Thymus (tissue), 11 donors: ENCODE results near the gene FBH1. TPM values are rescaled to one million over a fixed set of nuclear protein-coding genes. Genes with fewer than 3 reads are reported as not detected.

Experiments used
- DNase-seq, 9 donors: peaks; one replicate each; pipeline ENCODE4 v3.0.0-alpha.2; 2013; ENCODE audit warnings: low spot score in 9 of 9, low read depth in 6 of 9, missing footprints in 1 of 9
- H3K27ac ChIP-seq, 2 donors: one replicate each; pipeline ENCODE4 v1.5.1; 2013; ENCODE audit warnings: control low read depth in 1 of 2, low read depth in 1 of 2, low read length in 1 of 2, mild to moderate bottlenecking in 1 of 2, moderate library complexity in 1 of 2
- H3K27me3 ChIP-seq, 2 donors: one replicate each; pipeline ENCODE4 v1.5.1; 2013; ENCODE audit warnings: low read length in 1 of 2; ENCODE audit not compliant: control insufficient read depth in 2 of 2, insufficient read depth in 1 of 2
- H3K36me3 ChIP-seq, 2 donors: one replicate each; pipeline ENCODE4 v1.5.1; 2013; ENCODE audit warnings: low read length in 1 of 2, mild to moderate bottlenecking in 1 of 2, moderate library complexity in 1 of 2; ENCODE audit not compliant: control insufficient read depth in 2 of 2, insufficient read depth in 2 of 2
- H3K4me1 ChIP-seq, 2 donors: one replicate each; pipeline ENCODE4 v1.5.1; 2013; ENCODE audit warnings: low read length in 2 of 2; ENCODE audit not compliant: control insufficient read depth in 2 of 2, insufficient read depth in 2 of 2
- H3K4me3 ChIP-seq, 2 donors: one replicate each; pipeline ENCODE4 v1.5.1; 2013; ENCODE audit warnings: low read length in 2 of 2, control low read depth in 1 of 2, mild to moderate bottlenecking in 1 of 2
- H3K9me3 ChIP-seq, 2 donors: one replicate each; pipeline ENCODE4 v1.5.1; 2013; ENCODE audit warnings: low read length in 1 of 2, mild to moderate bottlenecking in 1 of 2; ENCODE audit not compliant: control insufficient read depth in 2 of 2, insufficient read depth in 1 of 2
- WGBS: extraction: QIAGEN DNeasy Blood & Tissue Kit; methylation state at CpG from one replicate; pipeline ENCODE4 v1.1.7; 2013; 5-methylcytosine and 5-hydroxymethylcytosine counted together
- polyA plus RNA-seq: library from polyadenylated mRNA; stranded (reverse); fragments of 200-250 nt; gene quantifications from one replicate; pipeline ENCODE4 v1.2.3, GENCODE V29; 2013
- total RNA-seq: library from RNA; stranded (reverse); fragments of 120-200 nt; gene quantifications from one replicate; pipeline ENCODE4 v1.2.4, GENCODE V29; 2013
- donor health status: healthy.

FBH1 gene
- total and polyA plus RNA-seq, 2 donors, result 52.8 to 97.8 TPM

GRCh38 chr10:5981529-5981928, 91.5 kb downstream of the FBH1 start:
- DNase-seq, result no peak
- H3K27ac ChIP-seq, result no peak overlapping the region
- no peaks in the 10 kb centered on the region for H3K36me3 ChIP-seq
- 92% methylated on average over 9 of the region's 9 CpGs for WGBS
- H3K4me3 ChIP-seq, result no peak overlapping the region
- H3K4me1 ChIP-seq, result peaks cover under 1 to 4% of the 10 kb centered on the region in 2 donors
- no peaks in the 10 kb centered on the region for H3K9me3 ChIP-seq
- peaks cover 4 to 16% of the 10 kb centered on the region in 2 donors for H3K27me3 ChIP-seq

- Histone ChIP-seq H3K27ac (no peak overlapping the region), H3K27me3 (no peaks in the 10 kb centered on the region), H3K36me3 (no peaks in the 10 kb centered on the region), H3K4me3 (no peak overlapping the region), H3K9me3 (no peaks in the 10 kb centered on the region), H3K4me1 (no peaks in the 10 kb centered on the region)
- DNase-seq, result no peak
- WGBS, result 97% methylated on average over 9 of the region's 9 CpGs
These were observed 93.7 kb downstream of the FBH1 start for GRCh38 chr10:5983774-5984173.

- Histone ChIP-seq H3K36me3 (no peaks in the 10 kb centered on the region), H3K9me3 (no peaks in the 10 kb centered on the region), H3K4me3 (no peak overlapping the region), H3K27ac (no peak overlapping the region), H3K27me3 (no peaks in the 10 kb centered on the region), H3K4me1 (no peaks in the 10 kb centered on the region)
- no peak for DNase-seq
- 97% methylated on average over 5 of the region's 5 CpGs for WGBS
These were observed 95.0 kb downstream of the FBH1 start for GRCh38 chr10:5985029-5985428.

Other genes starting within 250 kb of the FBH1 start
- 3.3 TPM for gene ASB13, start 223.6 kb upstream of the FBH1 start, total RNA-seq
- 13.7 TPM for gene ASB13, start 223.6 kb upstream of the FBH1 start, polyA plus RNA-seq
- 41.6 TPM for gene TASOR2, start 205.4 kb upstream of the FBH1 start, total RNA-seq
- gene TASOR2, start 205.4 kb upstream of the FBH1 start, polyA plus RNA-seq, result 19.2 TPM
- 268 TPM for gene GDI2, start 76.8 kb upstream of the FBH1 start, total RNA-seq
- 139 TPM for gene GDI2, start 76.8 kb upstream of the FBH1 start, polyA plus RNA-seq
- gene ANKRD16, start 350 bp upstream of the FBH1 start, total RNA-seq, result 6.1 TPM
- 6.4 TPM for gene ANKRD16, start 350 bp upstream of the FBH1 start, polyA plus RNA-seq
- 5.5 TPM for gene IL15RA, start 87.3 kb downstream of the FBH1 start, total RNA-seq
- gene IL15RA, start 87.3 kb downstream of the FBH1 start, polyA plus RNA-seq, result 12.0 TPM
- gene IL2RA, start 172.1 kb downstream of the FBH1 start, total RNA-seq, result 5.6 TPM
- 13.0 TPM for gene IL2RA, start 172.1 kb downstream of the FBH1 start, polyA plus RNA-seq
- 59.1 TPM for gene RBM17, start 198.8 kb downstream of the FBH1 start, total RNA-seq
- gene RBM17, start 198.8 kb downstream of the FBH1 start, polyA plus RNA-seq, result 122 TPM